ENCODE data around the gene MX2. TPM values are rescaled to one million over a fixed set of nuclear protein-coding genes. Genes with fewer than 3 reads are reported as not detected.

MX2 gene
- total and polyA plus RNA-seq, 9 donors, result 0.72 to 3.2 (median 1.4) TPM

DNA sequence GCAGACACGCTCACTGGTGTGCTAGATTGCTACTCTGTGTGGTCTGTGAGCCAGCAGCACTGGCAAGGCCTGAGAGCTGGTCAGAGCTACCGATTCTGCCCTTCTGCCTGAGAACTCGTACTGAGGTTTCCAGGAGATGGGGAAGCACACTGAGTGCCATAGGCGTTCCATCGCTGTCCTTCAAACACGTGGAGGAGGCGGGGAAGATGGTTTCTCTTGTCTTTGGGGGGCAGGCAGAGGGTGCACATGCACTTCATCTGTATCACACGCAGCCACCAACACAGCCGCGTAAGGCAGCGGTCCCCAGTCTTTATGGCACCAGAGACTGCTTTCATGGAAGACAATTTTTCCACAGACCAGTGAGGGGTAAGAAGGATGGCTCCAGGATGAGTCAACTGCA, 40.4 kb downstream of the MX2 start:
- Histone ChIP-seq H3K36me3 (ENCODE audit: control insufficient read depth, insufficient read depth, low read length) (peaks cover 15% of the 10 kb centered on the region), H3K27me3 (ENCODE audit: control insufficient read depth, insufficient read depth, low read length) (peaks cover 7% of the 10 kb centered on the region), H3K4me1 (ENCODE audit: control insufficient read depth, insufficient read depth, low read length) (no peaks in the 10 kb centered on the region), H3K4me3 (ENCODE audit: low read length) (no peak overlapping the region), H3K9me3 (replicated peaks; ENCODE audit: control insufficient read depth, low read depth, low read length) (no peaks in the 10 kb centered on the region), H3K27ac (ENCODE audit: low read length) (no peak overlapping the region)
- no peak for DNase-seq
- 85% methylated on average over 5 of the region's 11 CpGs for WGBS (ENCODE audit: insufficient coverage)

DNA sequence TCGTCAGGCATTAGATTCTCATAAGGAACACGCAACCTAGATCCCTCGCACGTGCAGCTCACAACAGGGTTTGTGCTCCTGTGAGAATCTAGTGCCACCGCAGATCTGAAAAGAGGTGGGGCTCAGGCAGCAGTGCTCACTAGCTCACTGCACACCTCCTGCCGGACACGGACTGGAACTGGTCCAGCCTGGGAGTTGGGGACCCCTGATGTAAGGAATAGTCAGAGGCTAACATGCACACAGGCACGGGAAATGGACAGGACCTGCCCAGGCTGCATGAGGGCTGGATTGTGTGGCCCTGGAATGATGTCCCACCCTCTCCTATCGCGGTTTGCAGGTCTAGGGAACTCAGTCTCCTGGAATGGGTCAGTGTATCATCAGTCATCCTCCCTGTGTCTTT, 41.0 kb downstream of the MX2 start:
- Histone ChIP-seq H3K4me1 (ENCODE audit: control insufficient read depth, insufficient read depth, low read length) (no peaks in the 10 kb centered on the region), H3K36me3 (ENCODE audit: control insufficient read depth, insufficient read depth, low read length) (peaks cover 13% of the 10 kb centered on the region)
- WGBS (ENCODE audit: insufficient coverage), result 85% methylated on average over 8 of the region's 10 CpGs

DNA sequence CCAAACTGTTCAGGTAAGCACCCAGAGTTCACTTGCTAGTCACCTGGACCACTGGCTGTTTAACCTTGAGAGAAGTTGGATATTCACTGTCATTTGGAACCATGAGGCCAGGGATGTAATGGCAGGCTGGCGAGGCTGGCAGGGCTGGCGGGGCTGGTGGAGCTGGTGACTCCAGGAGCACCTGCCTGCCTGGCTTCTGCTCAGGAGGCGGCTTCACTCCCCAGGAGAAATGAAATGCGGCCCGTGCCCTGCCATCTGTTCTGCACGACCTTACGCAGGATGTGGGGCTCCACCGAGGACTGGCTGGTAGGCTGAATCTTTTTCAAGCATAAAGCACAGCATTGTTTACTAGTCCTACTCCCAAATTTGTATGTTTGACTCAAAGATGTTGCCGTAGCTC, 41.5 kb downstream of the MX2 start:
- no peak overlapping the region for H3K27ac ChIP-seq (ENCODE audit: low read length)
- no peak for DNase-seq
- no peaks in the 10 kb centered on the region for H3K9me3 ChIP-seq (replicated peaks; ENCODE audit: control insufficient read depth, low read depth, low read length)
- H3K36me3 ChIP-seq (ENCODE audit: control insufficient read depth, insufficient read depth, low read length), result peaks cover 15% of the 10 kb centered on the region
- no peak overlapping the region for H3K4me3 ChIP-seq (ENCODE audit: low read length)
- peaks cover 7% of the 10 kb centered on the region for H3K27me3 ChIP-seq (ENCODE audit: control insufficient read depth, insufficient read depth, low read length)
- 76% methylated on average over 4 of the region's 9 CpGs for WGBS (ENCODE audit: insufficient coverage)
- no peaks in the 10 kb centered on the region for H3K4me1 ChIP-seq (ENCODE audit: control insufficient read depth, insufficient read depth, low read length)

More for the DNA sequence above, 41.0 kb downstream of the MX2 start:
- Histone ChIP-seq H3K27ac (ENCODE audit: low read length) (no peak overlapping the region), H3K27me3 (ENCODE audit: control insufficient read depth, insufficient read depth, low read length) (peaks cover 7% of the 10 kb centered on the region), H3K9me3 (replicated peaks; ENCODE audit: control insufficient read depth, low read depth, low read length) (no peaks in the 10 kb centered on the region), H3K4me3 (ENCODE audit: low read length) (no peak overlapping the region)
- no peak for DNase-seq

- Histone ChIP-seq H3K27ac (ENCODE audit: low read length) (no peak overlapping the region), H3K27me3 (ENCODE audit: control insufficient read depth, insufficient read depth, low read length) (peaks cover 7% of the 10 kb centered on the region), H3K4me1 (ENCODE audit: control insufficient read depth, insufficient read depth, low read length) (no peaks in the 10 kb centered on the region), H3K9me3 (replicated peaks; ENCODE audit: control insufficient read depth, low read depth, low read length) (no peaks in the 10 kb centered on the region), H3K36me3 (ENCODE audit: control insufficient read depth, insufficient read depth, low read length) (peaks cover 15% of the 10 kb centered on the region), H3K4me3 (ENCODE audit: low read length) (no peak overlapping the region)
- WGBS (ENCODE audit: insufficient coverage), result 77% methylated on average over 10 of the region's 10 CpGs
- DNase-seq, result no peak
Measured at GRCh38 chr21:41403966-41404365, 42.1 kb downstream of the MX2 start.

DNA sequence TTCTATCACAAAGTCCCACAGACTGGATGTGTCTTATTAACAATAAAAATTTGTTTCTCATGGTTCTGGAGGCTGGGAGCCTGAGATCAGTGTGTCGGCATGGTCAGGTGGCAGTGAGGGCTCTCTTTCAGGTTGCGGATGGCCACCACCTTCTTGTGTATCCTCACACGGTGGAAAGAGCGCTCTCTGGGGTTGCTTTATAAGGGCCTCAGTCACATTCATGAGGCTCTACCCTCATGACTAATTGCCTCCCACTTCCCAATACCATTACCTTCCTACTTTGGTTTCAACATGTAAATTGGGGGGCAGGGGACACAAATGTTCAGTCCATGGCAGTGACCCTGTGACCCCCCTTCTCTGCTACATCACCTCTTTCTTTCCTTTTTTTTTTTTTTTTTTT, 43.5 kb downstream of the MX2 start:
- no peaks in the 10 kb centered on the region for H3K9me3 ChIP-seq (replicated peaks; ENCODE audit: control insufficient read depth, low read depth, low read length)
- DNase-seq, result no peak
- no CpG with 5 or more reads among the region's 4 CpGs for WGBS (ENCODE audit: insufficient coverage)
- H3K4me1 ChIP-seq (ENCODE audit: control insufficient read depth, insufficient read depth, low read length), result no peaks in the 10 kb centered on the region
- peaks cover 4% of the 10 kb centered on the region for H3K27me3 ChIP-seq (ENCODE audit: control insufficient read depth, insufficient read depth, low read length)
- no peak overlapping the region for H3K27ac ChIP-seq (ENCODE audit: low read length)
- peaks cover 12% of the 10 kb centered on the region for H3K36me3 ChIP-seq (ENCODE audit: control insufficient read depth, insufficient read depth, low read length)
- no peak overlapping the region for H3K4me3 ChIP-seq (ENCODE audit: low read length)

GRCh38 chr21:41406340-41406739, 44.5 kb downstream of the MX2 start:
- H3K27ac ChIP-seq (ENCODE audit: low read length), result no peak overlapping the region
- no peaks in the 10 kb centered on the region for H3K4me1 ChIP-seq (ENCODE audit: control insufficient read depth, insufficient read depth, low read length)
- no peak overlapping the region for H3K4me3 ChIP-seq (ENCODE audit: low read length)
- H3K36me3 ChIP-seq (ENCODE audit: control insufficient read depth, insufficient read depth, low read length), result peaks cover 12% of the 10 kb centered on the region
- DNase-seq, result no peak
- peaks cover 4% of the 10 kb centered on the region for H3K9me3 ChIP-seq (replicated peaks; ENCODE audit: control insufficient read depth, low read depth, low read length)
- peaks cover 4% of the 10 kb centered on the region for H3K27me3 ChIP-seq (ENCODE audit: control insufficient read depth, insufficient read depth, low read length)
- WGBS (ENCODE audit: insufficient coverage), result 67% methylated on average over 1 of the region's 6 CpGs

- H3K9me3 ChIP-seq (replicated peaks; ENCODE audit: control insufficient read depth, low read depth, low read length), result peaks cover 6% of the 10 kb centered on the region
- no peak overlapping the region for H3K27ac ChIP-seq (ENCODE audit: low read length)
- H3K27me3 ChIP-seq (ENCODE audit: control insufficient read depth, insufficient read depth, low read length), result peaks cover 4% of the 10 kb centered on the region
- WGBS (ENCODE audit: insufficient coverage), result 87% methylated on average over 23 of the region's 24 CpGs
- no peak overlapping the region for H3K4me3 ChIP-seq (ENCODE audit: low read length)
- H3K36me3 ChIP-seq (ENCODE audit: control insufficient read depth, insufficient read depth, low read length), result peaks cover 9% of the 10 kb centered on the region
- no peak for DNase-seq
- no peaks in the 10 kb centered on the region for H3K4me1 ChIP-seq (ENCODE audit: control insufficient read depth, insufficient read depth, low read length)
Measured at GRCh38 chr21:41407541-41408460, 46.0 kb downstream of the MX2 start.

DNA sequence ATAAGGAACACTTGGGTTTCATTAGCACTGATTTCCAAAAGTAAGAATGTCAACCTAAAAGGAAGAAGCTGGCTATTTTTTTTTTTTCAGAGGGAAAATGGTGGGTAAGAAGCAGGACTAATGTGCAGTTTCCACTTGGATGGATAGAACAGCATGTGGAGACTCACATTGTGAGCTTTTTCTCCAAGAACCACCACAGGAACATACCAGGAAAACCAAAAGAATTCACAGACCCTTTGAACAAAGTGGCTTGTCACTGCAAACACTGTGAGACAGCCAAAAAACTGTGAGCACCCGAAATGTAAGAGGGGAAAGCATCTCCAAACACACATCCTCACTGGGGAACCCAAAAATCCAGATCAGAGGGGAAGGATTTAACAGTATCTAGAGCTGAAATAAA, 48.5 kb downstream of the MX2 start:
- H3K9me3 ChIP-seq (replicated peaks; ENCODE audit: control insufficient read depth, low read depth, low read length), result peaks cover 6% of the 10 kb centered on the region
- no peak for DNase-seq
- no peak overlapping the region for H3K4me3 ChIP-seq (ENCODE audit: low read length)
- H3K27me3 ChIP-seq (ENCODE audit: control insufficient read depth, insufficient read depth, low read length), result peaks cover 2% of the 10 kb centered on the region
- WGBS (ENCODE audit: insufficient coverage), result no CpG with 5 or more reads among the region's 1 CpG
- H3K27ac ChIP-seq (ENCODE audit: low read length), result no peak overlapping the region
- H3K36me3 ChIP-seq (ENCODE audit: control insufficient read depth, insufficient read depth, low read length), result peaks cover 9% of the 10 kb centered on the region
- H3K4me1 ChIP-seq (ENCODE audit: control insufficient read depth, insufficient read depth, low read length), result no peaks in the 10 kb centered on the region

GRCh38 chr21:41410767-41411448, 49.1 kb downstream of the MX2 start:
- 55% methylated on average over 4 of the region's 5 CpGs for WGBS (ENCODE audit: insufficient coverage)

GRCh38 chr21:41411449-41412089, 49.7 kb downstream of the MX2 start:
- Histone ChIP-seq H3K27ac (ENCODE audit: low read length) (no peak overlapping the region), H3K4me1 (ENCODE audit: control insufficient read depth, insufficient read depth, low read length) (no peaks in the 10 kb centered on the region), H3K27me3 (ENCODE audit: control insufficient read depth, insufficient read depth, low read length) (no peaks in the 10 kb centered on the region), H3K4me3 (ENCODE audit: low read length) (no peak overlapping the region), H3K9me3 (replicated peaks; ENCODE audit: control insufficient read depth, low read depth, low read length) (peaks cover 6% of the 10 kb centered on the region), H3K36me3 (ENCODE audit: control insufficient read depth, insufficient read depth, low read length) (peaks cover 9% of the 10 kb centered on the region)
- WGBS (ENCODE audit: insufficient coverage), result 83% methylated on average over 4 of the region's 5 CpGs
- DNase-seq, result no peak

More at GRCh38 chr21:41410767-41411448, 49.1 kb downstream of the MX2 start:
- H3K36me3 ChIP-seq (ENCODE audit: control insufficient read depth, insufficient read depth, low read length), result peaks cover 9% of the 10 kb centered on the region
- peaks cover 6% of the 10 kb centered on the region for H3K9me3 ChIP-seq (replicated peaks; ENCODE audit: control insufficient read depth, low read depth, low read length)
- no peak for DNase-seq
- H3K27ac ChIP-seq (ENCODE audit: low read length), result no peak overlapping the region
- H3K4me3 ChIP-seq (ENCODE audit: low read length), result no peak overlapping the region
- no peaks in the 10 kb centered on the region for H3K4me1 ChIP-seq (ENCODE audit: control insufficient read depth, insufficient read depth, low read length)
- peaks cover 2% of the 10 kb centered on the region for H3K27me3 ChIP-seq (ENCODE audit: control insufficient read depth, insufficient read depth, low read length)

All from muscle of leg (tissue), 11 donors.